Ovary (tissue), 3 donors: ENCODE results near the gene CCDC184.

Source experiments
- CTCF ChIP-seq, 3 donors: fragments of 450-650 bp in 2 of 3; fragments of 200-600 bp in 1 of 3; IDR thresholded peaks; one replicate each; pipeline versions ENCODE4 v1.5.1 to v1.8.0; 2016 to 2022; ENCODE audit warnings: antibody characterized with exemption in 3 of 3, mild to moderate bottlenecking in 1 of 3
- POLR2A ChIP-seq: fragments of 450-650 bp; IDR thresholded peaks from one replicate; pipeline ENCODE4 v1.6.1; 2017; ENCODE audit warnings: antibody characterized with exemption, mild to moderate bottlenecking, moderate library complexity
- donor health status: DM: no; HTN: no; CAD: no.

- TF ChIP-seq CTCF (IDR thresholded peaks at IDR 0.05) (peak in 2 of 3 donors; percentile 38 to 58), POLR2A (peak; percentile 33)
Observed at GRCh38 chr12:48183091-48183875, at the start of gene CCDC184.
